HCT116 (cell line): ENCODE data around the gene PSMC3. TPM values are rescaled to one million over a fixed set of nuclear protein-coding genes. Genes with fewer than 3 reads are reported as not detected.

Source experiments
- ATAC-seq: fragments of 200-7000 bp; cut with Tn5 transposase; 2 replicates; pipeline ENCODE4 v1.9.1; 2020; ENCODE audit warnings: mild to moderate bottlenecking, moderate library complexity
- BruUV-seq: library from RNA; stranded (reverse); fragments of 400-500 nt; replicated peaks from 2 replicates; lab custom pipeline; 2021; lab: Mats Ljungman, UMichigan
- CTCF ChIA-PET: fragments of 300-600 bp; sonication (Branson Sonifier 250); formaldehyde crosslinking; loops from one replicate; lab custom pipeline; 2021; ENCODE audit warnings: antibody characterized with exemption; lab: Charles Lee
- POLR2A ChIA-PET: fragments of 300-600, 350-600 bp; sonication (Branson Sonifier 250); formaldehyde crosslinking; loops from one replicate; lab custom pipeline; 2021; ENCODE audit warnings: antibody characterized with exemption; lab: Charles Lee
- RAD21 ChIA-PET, 2 experiments: fragments of 300-600 bp; sonication (Branson Sonifier 250); formaldehyde crosslinking; loops; one replicate each; lab custom pipeline; 2023; ENCODE audit warnings: low total read pairs in 2 of 2; ENCODE audit not compliant: uncharacterized antibody in 2 of 2, unreplicated experiment in 2 of 2, low non-redundant PET in 1 of 2; lab: Charles Lee
- DNase-seq: peaks from one replicate; pipeline ENCODE4 v3.0.0-alpha.2; 2010; ENCODE audit warnings: low read depth, low spot score
- H2AFZ ChIP-seq: fragments of 200-600 bp; shearing (Covaris generic), sonication (generic); 2 replicates; pipeline ENCODE4 v1.6.1; 2017; ENCODE audit warnings: low read depth, mixed run types, mixed read lengths, antibody characterized with exemption, low read length; ENCODE audit not compliant: poor library complexity, severe bottlenecking
- H3K27ac ChIP-seq: 2 replicates; pipeline ENCODE4 v1.5.1; 2012; ENCODE audit warnings: low read depth, low read length
- H3K27me3 ChIP-seq: fragments of 200-600 bp; sonication (generic); 2 replicates; pipeline ENCODE4 v1.6.1; 2016; ENCODE audit warnings: mixed run types, low read length, mixed read lengths; ENCODE audit not compliant: insufficient read depth
- H3K36me3 ChIP-seq, 2 experiments: fragments of 200-500 bp in 1 of 2; fragments of 200-600 bp in 1 of 2; sonication (Bioruptor generic) in 1 of 2; sonication (generic) in 1 of 2; 2 replicates each; pipeline versions ENCODE4 v1.5.1 to v1.6.1; 2014 to 2016; ENCODE audit warnings: low read length in 2 of 2, inconsistent platforms in 1 of 2, mixed read lengths in 1 of 2, mixed run types in 1 of 2; ENCODE audit not compliant: insufficient read depth in 2 of 2, control insufficient read depth in 1 of 2
- H3K4me1 ChIP-seq, 2 experiments: fragments of 200-600 bp in 1 of 2; sonication (generic) in 1 of 2; 2 replicates each; pipeline versions ENCODE4 v1.5.1 to v1.6.1; 2012 to 2017; ENCODE audit warnings: low read length in 2 of 2, inconsistent platforms in 1 of 2, mild to moderate bottlenecking in 1 of 2, mixed read lengths in 1 of 2, mixed run types in 1 of 2, moderate library complexity in 1 of 2; ENCODE audit not compliant: insufficient read depth in 2 of 2, control insufficient read depth in 1 of 2
- H3K4me2 ChIP-seq: fragments of 200-600 bp; sonication (generic); 2 replicates; pipeline ENCODE4 v1.6.1; 2017; ENCODE audit warnings: mixed run types, low read length, mixed read lengths
- H3K4me3 ChIP-seq, 2 experiments: fragments of 200-600 bp in 1 of 2; sonication (generic) in 1 of 2; replicated peaks in 1 of 2; 2 replicates each; pipeline ENCODE4 v1.5.1; 2011 to 2016; ENCODE audit warnings: low read length in 2 of 2, control low read depth in 1 of 2, low read depth in 1 of 2, mild to moderate bottlenecking in 1 of 2, mixed read lengths in 1 of 2, mixed run types in 1 of 2
- H3K79me2 ChIP-seq: fragments of 200-600 bp; sonication (generic); 2 replicates; pipeline ENCODE4 v1.6.1; 2017; ENCODE audit warnings: mild to moderate bottlenecking, mixed run types, low read length, moderate library complexity, mixed read lengths; ENCODE audit not compliant: insufficient read depth
- H3K9ac ChIP-seq: fragments of 200-600 bp; sonication (generic); 2 replicates; pipeline ENCODE4 v1.6.1; 2016; ENCODE audit warnings: low read length, mixed read lengths
- H3K9me2 ChIP-seq: fragments of 200-600 bp; sonication (generic), shearing (Covaris generic); 2 replicates; pipeline ENCODE4 v1.6.1; 2017; ENCODE audit warnings: mixed run types, mild to moderate bottlenecking, moderate library complexity; ENCODE audit not compliant: insufficient read depth
- H3K9me3 ChIP-seq, 2 experiments: fragments of 200-500 bp in 1 of 2; fragments of 200-600 bp in 1 of 2; sonication (Bioruptor generic) in 1 of 2; sonication (generic) in 1 of 2; 2 replicates each; pipeline ENCODE4 v1.6.1; 2014 to 2017; ENCODE audit warnings: low read length in 2 of 2, mixed read lengths in 2 of 2, inconsistent platforms in 1 of 2, low read depth in 1 of 2, mild to moderate bottlenecking in 1 of 2, mixed run types in 1 of 2, moderate library complexity in 1 of 2; ENCODE audit not compliant: control insufficient read depth in 1 of 2, insufficient read depth in 1 of 2
- H4K20me1 ChIP-seq: fragments of 200-600 bp; sonication (generic), shearing (Covaris generic); 2 replicates; pipeline ENCODE4 v1.6.1; 2017; ENCODE audit warnings: mixed run types, mild to moderate bottlenecking, moderate library complexity; ENCODE audit not compliant: insufficient read depth
- CBX3 ChIP-seq: IDR thresholded peaks from 2 replicates; pipeline ENCODE4 v1.6.1; 2012; ENCODE audit warnings: low read depth
- CEBPB ChIP-seq: IDR thresholded peaks from 2 replicates; pipeline ENCODE4 v1.6.1; 2012; ENCODE audit warnings: low read depth
- CTCF ChIP-seq, 3 experiments: fragments of 200-600 bp in 1 of 3; sonication (generic) in 1 of 3; IDR thresholded peaks in 2 of 3; conservative IDR thresholded peaks in 1 of 3; 2 replicates each; pipeline ENCODE4 v1.5.1; 2012 to 2017; ENCODE audit warnings: low read depth in 2 of 3, low read length in 2 of 3, antibody characterized with exemption in 1 of 3, borderline replicate concordance in 1 of 3, control low read depth in 1 of 3, mild to moderate bottlenecking in 1 of 3, mixed read lengths in 1 of 3, mixed run types in 1 of 3, moderate library complexity in 1 of 3; ENCODE audit not compliant: insufficient read depth in 1 of 3
- EGR1 ChIP-seq: IDR thresholded peaks from 2 replicates; pipeline ENCODE4 v1.6.1; 2012; ENCODE audit warnings: low read depth
- EZH2 ChIP-seq: fragments of 200-600 bp; sonication (generic); IDR thresholded peaks from 2 replicates; pipeline ENCODE4 v1.6.1; 2017; ENCODE audit warnings: antibody characterized with exemption, mixed run types
- EZH2phosphoT487 ChIP-seq: fragments of 200-600 bp; IDR thresholded peaks from 2 replicates; pipeline ENCODE4 v1.6.1; 2018; ENCODE audit warnings: antibody characterized with exemption, borderline replicate concordance
- FOSL1 ChIP-seq: IDR thresholded peaks from 2 replicates; pipeline ENCODE4 v1.6.1; 2012; ENCODE audit warnings: low read depth
- JUND ChIP-seq: IDR thresholded peaks from 2 replicates; pipeline ENCODE4 v1.6.1; 2012
- MAX ChIP-seq: IDR thresholded peaks from 2 replicates; pipeline ENCODE4 v1.6.1; 2012
- POLR2A ChIP-seq: IDR thresholded peaks from 2 replicates; pipeline ENCODE4 v1.7.0; 2011; ENCODE audit warnings: borderline replicate concordance; ENCODE audit not compliant: insufficient read depth, insufficient read length; ENCODE audit errors: extremely low read depth
- POLR2AphosphoS5 ChIP-seq: IDR thresholded peaks from 2 replicates; pipeline ENCODE4 v1.6.1; 2011; ENCODE audit warnings: mild to moderate bottlenecking, low read depth, low read length, moderate library complexity
- RAD21 ChIP-seq: IDR thresholded peaks from 2 replicates; pipeline ENCODE4 v1.6.1; 2012; ENCODE audit warnings: low read depth, mild to moderate bottlenecking
- SIN3A ChIP-seq: IDR thresholded peaks from 2 replicates; pipeline ENCODE4 v1.6.1; 2012; ENCODE audit warnings: low read depth
- SP1 ChIP-seq: IDR thresholded peaks from 2 replicates; pipeline ENCODE4 v1.6.1; 2012; ENCODE audit warnings: low read depth
- ZFX ChIP-seq: fragments of 450-650 bp; IDR thresholded peaks from 2 replicates; pipeline ENCODE4 v1.6.1; 2017
- ZNF274 ChIP-seq: fragments of 200-500 bp; sonication (Bioruptor generic); IDR thresholded peaks from 2 replicates; pipeline ENCODE4 v1.6.1; 2014; ENCODE audit warnings: mild to moderate bottlenecking, low read depth, low read length, inconsistent platforms
- intact Hi-C: fragments of 100-400 bp; cut with micrococcal nuclease; formaldehyde crosslinking; loops from 2 replicates; pipeline ENCODE4 v1.10.0; 2022
- total RNA-seq: library from RNA; stranded (reverse); gene quantifications from one replicate; pipeline ENCODE4 v1.2.1, GENCODE V29; 2021; ENCODE audit not compliant: unreplicated experiment

The PSMC3 gene
- total RNA-seq, 1 experiment from 2014 or later, result 155 TPM

DNA sequence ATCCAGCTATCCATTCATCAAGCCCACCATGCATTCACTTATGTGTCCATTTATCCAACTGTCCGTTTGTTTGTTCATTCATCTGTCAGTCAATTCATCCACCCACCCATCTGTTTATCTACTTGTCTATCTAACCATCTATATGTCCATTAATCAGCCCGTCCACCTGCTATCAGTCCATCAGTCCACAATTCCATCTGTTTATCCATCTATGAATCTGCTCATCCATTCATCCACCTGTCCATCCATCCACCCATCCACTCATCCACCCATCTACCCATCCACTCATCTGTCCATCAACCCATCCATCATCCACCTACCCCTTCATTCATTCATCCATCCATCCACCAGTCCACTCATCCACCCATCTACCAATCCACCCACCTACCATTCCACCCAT lies 46.9 kb downstream of the PSMC3 start:
- ChIA-PET RAD21 (no interaction called here), POLR2A (no interaction called here)
- Histone ChIP-seq H2AFZ (no peak overlapping the region), H3K4me3 (no peak overlapping the region), H3K36me3 (no peaks in the 10 kb centered on the region), H3K4me1 (peaks cover 8 to 21% of the 10 kb centered on the region in 2 experiments; a peak in 3 of 4 replicates), H3K27ac (no peak overlapping the region), H3K27me3 (no peaks in the 10 kb centered on the region), H3K4me2 (no peak overlapping the region), H3K9me3 (no peaks in the 10 kb centered on the region), H3K9ac (no peak overlapping the region), H4K20me1 (no peaks in the 10 kb centered on the region), H3K9me2 (no peaks in the 10 kb centered on the region)
- BruUV-seq, result no TSS peak
- DNase-seq, result no peak
- no peak for TF ChIP-seq EZH2phosphoT487
- TF ChIP-seq SIN3A, result no peak
- no peak for TF ChIP-seq EGR1
- TF ChIP-seq FOSL1, result no peak
- TF ChIP-seq ZFX, result no peak
- no peak for TF ChIP-seq RAD21
- TF ChIP-seq ZNF274, result no peak
- TF ChIP-seq EZH2, result no peak
- TF ChIP-seq CEBPB, result no peak
- no peak for TF ChIP-seq CTCF (IDR thresholded peaks at IDR 0.05 in 2 of 3, conservative IDR thresholded peaks at IDR 0.05 in 1 of 3; ENCODE audit: borderline replicate concordance in 1 of 3, insufficient read depth in 1 of 3, low read depth in 2 of 3, low read length in 2 of 3)
- no peak for TF ChIP-seq POLR2A
- TF ChIP-seq MAX, result no peak
- no peak for TF ChIP-seq CBX3
- no peak for TF ChIP-seq POLR2AphosphoS5
- TF ChIP-seq JUND, result no peak
- no peak for TF ChIP-seq SP1
- TF ChIP-seq, all 23 proteins: peak for 0
- no peak for ATAC-seq
- CTCF ChIA-PET, result no interaction called here
- H3K79me2 ChIP-seq, result no peaks in the 10 kb centered on the region
- intact Hi-C loops, result no loop called here
